Measurements from ENCODE around the gene PDILT. TPM values are rescaled to one million over a fixed set of nuclear protein-coding genes. Genes with fewer than 3 reads are reported as not detected.

Gene PDILT
- total and polyA plus RNA-seq, 2 donors (not counting 3 experiments of a cell fraction or from before 2014, with no cell fraction given): not detected

GRCh38 chr16:20387978-20388377 is 16.6 kb downstream of the PDILT start:
- H3K4me2 ChIP-seq (ENCODE audit: insufficient read depth, low read length): no peak overlapping the region
- H2AFZ ChIP-seq (ENCODE audit: low read depth, low read length): no peak overlapping the region
- no peaks in the 10 kb centered on the region for H3K79me2 ChIP-seq (ENCODE audit: control insufficient read depth, insufficient read depth, low read length)
- H3K9ac ChIP-seq (replicated peaks; ENCODE audit: extremely low read depth, insufficient read depth, low read length): no peak overlapping the region
- H3K4me1 ChIP-seq (ENCODE audit: control insufficient read depth, extremely low read depth, insufficient read depth, low read length): no peaks in the 10 kb centered on the region
- H3K9me1 ChIP-seq (replicated peaks; ENCODE audit: control insufficient read depth, extremely low read depth, insufficient read depth, low read length): no peaks in the 10 kb centered on the region
- no peak for DNase-seq (ENCODE audit: low read depth, low spot score)
- no peak overlapping the region for H3K27ac ChIP-seq (ENCODE audit: insufficient read depth, low read depth, low read length)
- ChIA-PET CTCF (interaction anchor here (5.2 to 7.4 kb wide), 2 partner anchors 479 to 489 kb away, joined by 134 to 438 read pairs; no protein-coding TSS in a partner anchor), POLR2A (no interaction called here)
- BruUV-seq (replicated peaks): no TSS peak
- H4K20me1 ChIP-seq (replicated peaks; ENCODE audit: control insufficient read depth, extremely low read depth, insufficient read depth, low read length): no peaks in the 10 kb centered on the region
- dilution Hi-C loops (cut with MboI; ENCODE audit: extremely low pct_ligation_motif_present, low sequenced_read_pairs) (no loop called here), intact Hi-C loops (cut with micrococcal nuclease) (no loop called here)
- H3K27me3 ChIP-seq (ENCODE audit: control insufficient read depth in 2 of 2, insufficient read depth in 2 of 2, low read length in 2 of 2): no peaks in the 10 kb centered on the region
- no peaks in the 10 kb centered on the region for H3K9me3 ChIP-seq (replicated peaks; ENCODE audit: control insufficient read depth, insufficient read depth, low read length)
- TF ChIP-seq JUN (IDR thresholded peaks at IDR 0.05; ENCODE audit: borderline replicate concordance, insufficient read depth, insufficient read length, low read depth) (no peak), POLR2AphosphoS5 (IDR thresholded peaks at IDR 0.05; ENCODE audit: insufficient read depth, low read depth, low read length) (no peak), MYC (IDR thresholded peaks at IDR 0.05; ENCODE audit: low read depth, low read length) (no peak), GATA2 (IDR thresholded peaks at IDR 0.05; ENCODE audit: insufficient read depth, insufficient read length, low read depth, low read length) (no peak), EZH2 (IDR thresholded peaks at IDR 0.05; ENCODE audit: borderline replicate concordance, low read depth, low read length, severe bottlenecking) (no peak), POLR2A (IDR thresholded peaks at IDR 0.05; ENCODE audit: low read depth, low read length) (no peak), FOS (IDR thresholded peaks at IDR 0.05; ENCODE audit: borderline replicate concordance, insufficient read depth, low read length) (no peak), MAX (IDR thresholded peaks at IDR 0.05; ENCODE audit: insufficient read depth, insufficient read length) (no peak), CTCF (IDR thresholded peaks at IDR 0.05; ENCODE audit: extremely low read depth in 1 of 2, insufficient read depth in 1 of 2, low read depth in 1 of 2, low read length in 2 of 2) (no peak)
- no peak overlapping the region for H3K4me3 ChIP-seq (replicated peaks in 1 of 3; ENCODE audit: insufficient read depth in 1 of 3, low read depth in 1 of 3, low read length in 3 of 3)
- no peak for FAIRE-seq
- no peaks in the 10 kb centered on the region for H3K36me3 ChIP-seq (ENCODE audit: control insufficient read depth in 2 of 2, extremely low read depth in 1 of 2, insufficient read depth in 2 of 2, low read length in 2 of 2)

All from endothelial cell of umbilical vein (primary cell).